HL-60 (cell line): ENCODE results near the gene SH3RF2.

ENCODE experiments used
- CTCF ChIP-seq: IDR thresholded peaks from one replicate; pipeline ENCODE4 v1.5.1; 2011; ENCODE audit warnings: low read length, control low read depth, inconsistent platforms; ENCODE audit not compliant: insufficient read depth
- GABPA ChIP-seq: IDR thresholded peaks from 2 replicates; pipeline ENCODE4 v1.6.1; 2012; ENCODE audit warnings: low read depth
- POLR2AphosphoS5 ChIP-seq: IDR thresholded peaks from 2 replicates; pipeline ENCODE4 v1.6.1; 2012; ENCODE audit warnings: low read depth
- SPI1 ChIP-seq: IDR thresholded peaks from 2 replicates; pipeline ENCODE4 v1.6.1; 2012; ENCODE audit warnings: low read depth, mild to moderate bottlenecking, borderline replicate concordance
- TF ChIP-seq, protein P1 (sequence below): IDR thresholded peaks from 2 replicates; pipeline ENCODE4 v1.6.1; 2012; ENCODE audit warnings: low read depth; ENCODE audit not compliant: insufficient replicate concordance

DNA sequence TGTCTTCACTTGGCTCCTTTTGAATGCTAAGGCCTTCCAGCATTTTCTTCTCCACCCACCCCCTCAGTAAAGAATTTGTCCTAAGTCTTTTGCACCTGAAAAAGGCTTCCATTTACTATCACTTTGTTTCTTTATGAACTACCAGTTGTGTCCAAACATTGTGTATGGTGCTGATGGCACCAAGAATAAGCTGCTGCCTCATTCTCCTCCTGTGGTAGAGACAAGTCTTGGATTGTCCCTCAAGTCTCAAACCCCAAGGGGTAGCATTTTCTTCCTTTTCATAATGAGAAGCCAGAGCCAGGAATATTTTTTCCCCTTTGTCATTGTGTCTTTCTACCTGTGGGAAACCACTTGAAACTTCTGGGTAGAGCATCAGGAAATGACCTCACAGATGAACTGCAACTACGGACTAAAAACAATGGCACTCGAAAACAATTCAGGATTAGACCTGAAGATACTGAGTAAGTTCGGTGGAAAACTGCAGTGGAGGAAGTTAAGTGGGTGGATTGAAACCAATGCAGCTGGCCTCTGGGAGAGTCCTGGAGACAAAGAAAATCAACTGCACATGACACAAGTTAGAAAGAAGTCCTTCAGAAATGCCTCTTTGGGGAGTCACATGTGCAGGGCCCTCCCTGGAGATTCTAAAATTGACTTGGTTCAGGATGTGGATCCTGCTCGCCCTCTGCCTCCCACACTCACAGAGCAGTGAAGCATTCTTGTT, 80.5 kb downstream of the SH3RF2 start:
- TF ChIP-seq CTCF (no peak), GABPA (no peak), POLR2AphosphoS5 (no peak), SPI1 (no peak)
- TF ChIP-seq, protein P1, sequence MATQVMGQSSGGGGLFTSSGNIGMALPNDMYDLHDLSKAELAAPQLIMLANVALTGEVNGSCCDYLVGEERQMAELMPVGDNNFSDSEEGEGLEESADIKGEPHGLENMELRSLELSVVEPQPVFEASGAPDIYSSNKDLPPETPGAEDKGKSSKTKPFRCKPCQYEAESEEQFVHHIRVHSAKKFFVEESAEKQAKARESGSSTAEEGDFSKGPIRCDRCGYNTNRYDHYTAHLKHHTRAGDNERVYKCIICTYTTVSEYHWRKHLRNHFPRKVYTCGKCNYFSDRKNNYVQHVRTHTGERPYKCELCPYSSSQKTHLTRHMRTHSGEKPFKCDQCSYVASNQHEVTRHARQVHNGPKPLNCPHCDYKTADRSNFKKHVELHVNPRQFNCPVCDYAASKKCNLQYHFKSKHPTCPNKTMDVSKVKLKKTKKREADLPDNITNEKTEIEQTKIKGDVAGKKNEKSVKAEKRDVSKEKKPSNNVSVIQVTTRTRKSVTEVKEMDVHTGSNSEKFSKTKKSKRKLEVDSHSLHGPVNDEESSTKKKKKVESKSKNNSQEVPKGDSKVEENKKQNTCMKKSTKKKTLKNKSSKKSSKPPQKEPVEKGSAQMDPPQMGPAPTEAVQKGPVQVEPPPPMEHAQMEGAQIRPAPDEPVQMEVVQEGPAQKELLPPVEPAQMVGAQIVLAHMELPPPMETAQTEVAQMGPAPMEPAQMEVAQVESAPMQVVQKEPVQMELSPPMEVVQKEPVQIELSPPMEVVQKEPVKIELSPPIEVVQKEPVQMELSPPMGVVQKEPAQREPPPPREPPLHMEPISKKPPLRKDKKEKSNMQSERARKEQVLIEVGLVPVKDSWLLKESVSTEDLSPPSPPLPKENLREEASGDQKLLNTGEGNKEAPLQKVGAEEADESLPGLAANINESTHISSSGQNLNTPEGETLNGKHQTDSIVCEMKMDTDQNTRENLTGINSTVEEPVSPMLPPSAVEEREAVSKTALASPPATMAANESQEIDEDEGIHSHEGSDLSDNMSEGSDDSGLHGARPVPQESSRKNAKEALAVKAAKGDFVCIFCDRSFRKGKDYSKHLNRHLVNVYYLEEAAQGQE, result no peak
